ENCODE results near the gene HSF4.

The HSF4 gene

DNA sequence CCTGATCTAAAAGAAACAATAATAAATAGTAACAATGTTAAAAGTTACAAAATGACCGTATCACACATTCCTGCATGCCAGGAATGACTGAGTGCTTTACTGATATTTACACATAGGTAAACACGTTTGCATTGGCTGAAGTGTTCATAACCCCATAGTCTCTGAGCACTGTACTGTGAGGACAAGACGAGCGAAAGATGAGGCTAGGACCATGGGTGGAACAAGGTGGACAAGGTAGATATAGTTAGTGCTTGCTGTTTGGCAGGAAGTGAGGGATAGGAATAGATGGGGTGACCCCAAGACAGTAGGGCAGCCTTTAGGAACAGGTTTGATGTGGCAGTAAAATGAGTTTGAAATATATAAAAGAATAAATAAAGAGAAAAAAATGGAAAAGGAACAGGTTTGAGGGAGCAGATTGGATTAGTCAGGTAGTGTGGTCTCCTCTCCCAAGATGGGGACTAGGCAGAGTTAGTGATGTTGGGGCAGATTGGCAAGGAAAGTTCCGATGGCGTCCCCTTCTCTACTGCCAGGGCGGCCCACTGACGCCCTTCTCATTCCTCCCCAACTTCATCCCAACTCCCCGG is 27.0 kb downstream of the HSF4 start:
- H3K36me3 Mint-ChIP-seq = peaks cover 23 to 32% of the 10 kb centered on the region in 2 donors
- peaks cover 2 to 12% of the 10 kb centered on the region in 2 donors for H3K27me3 Mint-ChIP-seq
- ATAC-seq (replicated peaks) = peak in 1 of 2 donors; percentile 2
- H3K4me1 Mint-ChIP-seq = peaks cover 20 to 49% of the 10 kb centered on the region in 2 donors
- DNase-seq = no peak
- H3K4me3 Mint-ChIP-seq = peak overlapping the region; percentile 89
- H3K27ac Mint-ChIP-seq = peak overlapping the region; percentile 88
- no peaks in the 10 kb centered on the region for H3K9me3 Mint-ChIP-seq

DNA sequence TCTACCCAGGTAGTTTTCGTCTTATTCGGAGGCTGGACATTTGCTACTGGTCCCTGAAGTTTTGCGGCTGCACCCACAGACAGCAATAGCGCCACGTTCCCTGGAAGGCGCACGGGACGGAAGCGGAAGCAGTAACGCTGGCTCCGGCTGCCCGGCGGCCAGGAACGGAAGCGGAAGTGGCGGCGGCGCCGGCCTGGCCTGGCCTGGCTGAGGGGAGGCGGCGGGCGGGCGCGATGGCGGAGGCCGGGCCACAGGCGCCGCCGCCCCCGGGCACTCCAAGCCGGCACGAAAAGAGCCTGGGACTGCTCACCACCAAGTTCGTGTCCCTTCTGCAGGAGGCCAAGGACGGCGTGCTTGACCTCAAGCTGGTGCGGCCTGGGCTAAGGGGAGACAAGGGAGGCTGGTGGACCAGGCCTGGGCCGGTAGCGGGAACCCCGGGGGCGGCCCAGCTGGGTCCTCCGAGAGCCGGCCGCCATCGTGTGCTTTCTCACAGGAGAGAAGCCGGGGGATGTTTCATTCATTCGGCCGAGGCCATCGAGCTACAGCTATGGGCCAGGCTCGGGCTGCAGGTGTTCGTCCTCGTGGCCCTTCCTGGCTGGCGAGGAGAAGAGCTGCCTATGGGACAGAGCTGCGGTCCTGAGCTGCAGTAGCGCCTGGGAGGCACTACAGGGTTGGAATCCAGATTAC is 27.6 kb downstream of the HSF4 start, which contains the start of gene E2F4:
E2F4 (plus strand) TSS at position 161 of the 687 bp plus-strand sequence; CDS start at position 234, 73 bp downstream.
- H3K4me3 Mint-ChIP-seq = peak within 1 kb of the TSS; percentile 89
- H3K9me3 Mint-ChIP-seq = no peaks in the 10 kb centered on the region
- peaks cover 23 to 55% of the 10 kb centered on the region in 2 donors for H3K4me1 Mint-ChIP-seq
- H3K36me3 Mint-ChIP-seq = peaks cover 30 to 38% of the 10 kb centered on the region in 2 donors
- peak within 1 kb of the TSS; percentile 88 for H3K27ac Mint-ChIP-seq
- peaks cover 0 to 6% of the 10 kb centered on the region in 2 donors for H3K27me3 Mint-ChIP-seq
- ATAC-seq (replicated peaks) (peak; percentile 99 to 100), DNase-seq (peak; percentile 85)

DNA sequence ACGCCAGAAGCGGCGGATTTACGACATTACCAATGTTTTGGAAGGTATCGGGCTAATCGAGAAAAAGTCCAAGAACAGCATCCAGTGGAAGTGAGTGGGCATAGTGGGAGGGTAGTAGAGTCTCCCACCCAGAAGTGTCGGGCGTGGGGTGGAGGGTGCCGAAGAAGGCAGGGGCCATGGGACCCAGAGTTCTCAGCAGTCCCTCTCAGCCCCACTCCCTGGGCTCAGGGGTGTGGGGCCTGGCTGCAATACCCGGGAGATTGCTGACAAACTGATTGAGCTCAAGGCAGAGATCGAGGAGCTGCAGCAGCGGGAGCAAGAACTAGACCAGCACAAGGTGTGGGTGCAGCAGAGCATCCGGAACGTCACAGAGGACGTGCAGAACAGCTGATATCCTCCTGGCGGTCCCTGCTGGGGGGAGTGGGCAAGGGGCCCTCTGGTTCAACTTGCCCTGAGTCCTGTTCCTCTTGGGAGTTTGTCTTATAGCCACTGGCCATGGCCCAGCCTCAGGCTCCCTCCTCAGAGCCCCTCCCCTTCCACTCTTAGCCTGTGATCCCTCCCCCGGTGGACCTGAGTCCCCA is 28.3 kb downstream of the HSF4 start:
- ATAC-seq (replicated peaks) (no peak), DNase-seq (no peak)
- H3K4me3 Mint-ChIP-seq = peak overlapping the region; percentile 89
- H3K36me3 Mint-ChIP-seq = peaks cover 33 to 43% of the 10 kb centered on the region in 2 donors
- H3K27me3 Mint-ChIP-seq = no peaks in the 10 kb centered on the region
- peak overlapping the region; percentile 88 for H3K27ac Mint-ChIP-seq
- H3K4me1 Mint-ChIP-seq = peaks cover 23 to 61% of the 10 kb centered on the region in 2 donors
- no peaks in the 10 kb centered on the region for H3K9me3 Mint-ChIP-seq

GRCh38 chr16:67193536-67193935 is 29.0 kb downstream of the HSF4 start:
- Mint-ChIP-seq H3K27me3 (no peaks in the 10 kb centered on the region), H3K4me3 (peak overlapping the region; percentile 89), H3K36me3 (peaks cover 39 to 50% of the 10 kb centered on the region in 2 donors), H3K4me1 (peaks cover 28 to 68% of the 10 kb centered on the region in 2 donors), H3K27ac (peak overlapping the region; percentile 37), H3K9me3 (no peaks in the 10 kb centered on the region)
- ATAC-seq (replicated peaks) (no peak), DNase-seq (no peak)

GRCh38 chr16:67194260-67194659 is 29.7 kb downstream of the HSF4 start:
- peak overlapping the region; percentile 42 for H3K27ac Mint-ChIP-seq
- DNase-seq (no peak), ATAC-seq (replicated peaks) (no peak)
- peak overlapping the region in 1 of 2 donors; percentile 89 for H3K4me3 Mint-ChIP-seq
- H3K9me3 Mint-ChIP-seq = no peaks in the 10 kb centered on the region
- H3K4me1 Mint-ChIP-seq = peaks cover 28 to 70% of the 10 kb centered on the region in 2 donors
- H3K27me3 Mint-ChIP-seq = no peaks in the 10 kb centered on the region
- H3K36me3 Mint-ChIP-seq = peaks cover 40 to 51% of the 10 kb centered on the region in 2 donors

- Mint-ChIP-seq H3K27ac (peak overlapping the region; percentile 37), H3K4me3 (no peak overlapping the region), H3K36me3 (peaks cover 49 to 61% of the 10 kb centered on the region in 2 donors), H3K27me3 (no peaks in the 10 kb centered on the region), H3K4me1 (peaks cover 30 to 78% of the 10 kb centered on the region in 2 donors), H3K9me3 (no peaks in the 10 kb centered on the region)
- no peak for ATAC-seq (replicated peaks)
- DNase-seq = no peak
Measured at GRCh38 chr16:67195676-67196075, 31.1 kb downstream of the HSF4 start.

GRCh38 chr16:67196881-67197280 is 32.3 kb downstream of the HSF4 start:
- Mint-ChIP-seq H3K27ac (no peak overlapping the region), H3K4me1 (peaks cover 25 to 69% of the 10 kb centered on the region in 2 donors), H3K27me3 (no peaks in the 10 kb centered on the region), H3K36me3 (peaks cover 55 to 67% of the 10 kb centered on the region in 2 donors), H3K9me3 (no peaks in the 10 kb centered on the region), H3K4me3 (peak overlapping the region in 1 of 2 donors; percentile 16)
- ATAC-seq (replicated peaks) (no peak), DNase-seq (no peak)

DNA sequence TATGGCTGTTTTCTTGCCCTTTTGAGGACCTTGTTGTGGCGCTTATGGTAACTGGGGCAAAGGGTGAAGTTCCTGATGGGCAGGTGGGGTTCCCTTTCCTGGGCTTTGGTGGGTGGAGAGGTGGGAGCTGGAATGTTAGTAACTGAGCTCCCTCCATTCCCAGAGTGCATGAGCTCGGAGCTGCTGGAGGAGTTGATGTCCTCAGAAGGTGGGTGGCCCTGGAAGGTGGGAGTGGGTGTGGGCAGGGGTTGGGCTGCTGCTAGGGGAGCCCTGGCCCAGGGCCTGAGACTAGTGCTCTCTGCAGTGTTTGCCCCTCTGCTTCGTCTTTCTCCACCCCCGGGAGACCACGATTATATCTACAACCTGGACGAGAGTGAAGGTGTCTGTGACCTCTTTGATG is 33.2 kb downstream of the HSF4 start:
- H3K4me3 Mint-ChIP-seq = peak overlapping the region in 1 of 2 donors; percentile 32
- ATAC-seq (replicated peaks) = no peak
- no peaks in the 10 kb centered on the region for H3K9me3 Mint-ChIP-seq
- peak overlapping the region; percentile 31 for H3K27ac Mint-ChIP-seq
- DNase-seq = no peak
- no peaks in the 10 kb centered on the region for H3K27me3 Mint-ChIP-seq
- peaks cover 24 to 66% of the 10 kb centered on the region in 2 donors for H3K4me1 Mint-ChIP-seq
- H3K36me3 Mint-ChIP-seq = peaks cover 50 to 70% of the 10 kb centered on the region in 2 donors

- H3K27me3 Mint-ChIP-seq = no peaks in the 10 kb centered on the region
- peak overlapping the region; percentile 62 for H3K27ac Mint-ChIP-seq
- no peak for DNase-seq
- H3K9me3 Mint-ChIP-seq = no peaks in the 10 kb centered on the region
- H3K4me3 Mint-ChIP-seq = no peak overlapping the region
- H3K36me3 Mint-ChIP-seq = peaks cover 48 to 70% of the 10 kb centered on the region in 2 donors
- peak; percentile 59 to 73 for ATAC-seq (replicated peaks)
- peaks cover 22 to 60% of the 10 kb centered on the region in 2 donors for H3K4me1 Mint-ChIP-seq
Measured at GRCh38 chr16:67198238-67198734, 33.7 kb downstream of the HSF4 start.

GRCh38 chr16:67199011-67199807 is 34.7 kb downstream of the HSF4 start, which contains the start of gene ELMO3:
Gene ELMO3 (plus strand): TSS chr16:67199131. CDS start chr16:67199327, 196 bp downstream.
- Mint-ChIP-seq H3K4me3 (peak within 1 kb of the TSS in 1 of 2 donors; percentile 14), H3K9me3 (no peaks in the 10 kb centered on the region), H3K27ac (peak within 1 kb of the TSS; percentile 62), H3K36me3 (peaks cover 48 to 69% of the 10 kb centered on the region in 2 donors), H3K27me3 (no peaks in the 10 kb centered on the region), H3K4me1 (peaks cover 19 to 51% of the 10 kb centered on the region in 2 donors)
- peak in 1 of 2 donors; percentile 43 for ATAC-seq (replicated peaks)
- no peak for DNase-seq

- no peak for ATAC-seq (replicated peaks)
- H3K4me3 Mint-ChIP-seq = peak overlapping the region in 1 of 2 donors; percentile 23
- H3K27me3 Mint-ChIP-seq = no peaks in the 10 kb centered on the region
- peaks cover 48 to 68% of the 10 kb centered on the region in 2 donors for H3K36me3 Mint-ChIP-seq
- no peaks in the 10 kb centered on the region for H3K9me3 Mint-ChIP-seq
- DNase-seq = no peak
- H3K4me1 Mint-ChIP-seq = peaks cover 16 to 45% of the 10 kb centered on the region in 2 donors
- no peak overlapping the region for H3K27ac Mint-ChIP-seq
Measured at GRCh38 chr16:67199808-67200198, 35.3 kb downstream of the HSF4 start.

GRCh38 chr16:67200491-67200890 is 35.9 kb downstream of the HSF4 start:
- Mint-ChIP-seq H3K27me3 (no peaks in the 10 kb centered on the region), H3K4me1 (peaks cover 16 to 40% of the 10 kb centered on the region in 2 donors)

DNA sequence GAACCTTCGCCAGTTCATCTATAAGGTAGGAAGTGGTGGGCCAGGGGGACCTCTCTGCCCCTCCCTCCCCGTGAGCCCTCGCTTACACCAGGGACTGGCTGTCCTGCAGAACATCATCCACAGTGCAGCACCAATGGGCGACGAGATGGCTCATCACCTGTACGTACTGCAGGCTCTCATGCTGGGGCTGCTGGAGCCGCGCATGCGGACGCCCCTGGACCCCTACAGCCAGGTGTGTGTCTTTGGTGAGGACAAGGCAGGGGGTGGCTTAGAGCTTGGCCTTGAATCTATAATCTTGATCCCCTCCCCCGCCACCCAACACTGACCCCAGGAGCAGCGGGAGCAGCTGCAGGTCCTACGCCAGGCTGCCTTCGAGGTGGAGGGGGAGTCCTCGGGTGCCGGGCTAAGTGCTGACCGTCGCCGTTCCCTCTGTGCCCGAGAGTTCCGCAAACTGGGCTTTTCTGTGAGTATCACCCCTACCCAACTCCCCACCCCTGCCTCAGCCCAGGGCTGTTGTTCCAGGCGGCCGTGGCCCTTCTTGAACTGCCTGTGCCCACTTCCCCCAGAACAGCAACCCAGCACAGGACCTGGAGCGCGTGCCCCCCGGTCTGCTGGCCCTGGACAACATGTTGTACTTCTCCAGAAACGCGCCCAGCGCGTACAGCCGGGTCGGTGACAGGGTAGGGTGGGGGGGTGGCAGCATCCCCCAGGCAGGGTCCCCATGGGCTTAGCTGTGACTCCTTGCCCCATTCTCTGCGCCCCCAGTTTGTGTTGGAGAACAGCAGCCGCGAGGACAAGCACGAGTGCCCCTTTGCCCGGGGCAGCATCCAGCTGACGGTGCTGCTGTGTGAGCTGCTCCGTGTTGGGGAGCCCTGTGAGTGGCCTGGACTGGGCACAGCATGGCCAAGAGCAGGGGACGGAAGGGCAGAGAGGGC is 37.1 kb downstream of the HSF4 start:
- peaks cover 12 to 28% of the 10 kb centered on the region in 2 donors for H3K4me1 Mint-ChIP-seq
- H3K27me3 Mint-ChIP-seq = no peaks in the 10 kb centered on the region
- no peak for ATAC-seq (replicated peaks)
- no peak for DNase-seq
- peaks cover 33 to 68% of the 10 kb centered on the region in 2 donors for H3K36me3 Mint-ChIP-seq
- no peaks in the 10 kb centered on the region for H3K9me3 Mint-ChIP-seq
- no peak overlapping the region for H3K4me3 Mint-ChIP-seq
- H3K27ac Mint-ChIP-seq = no peak overlapping the region

More at GRCh38 chr16:67200491-67200890, 35.9 kb downstream of the HSF4 start:
- Mint-ChIP-seq H3K9me3 (no peaks in the 10 kb centered on the region), H3K27ac (no peak overlapping the region), H3K36me3 (peaks cover 41 to 68% of the 10 kb centered on the region in 2 donors), H3K4me3 (no peak overlapping the region)
- no peak for ATAC-seq (replicated peaks)
- DNase-seq = no peak
